ENCODE results near the gene SMOC2. TPM values are rescaled to one million over a fixed set of nuclear protein-coding genes. Genes with fewer than 3 reads are reported as not detected.

The SMOC2 gene
- total and polyA plus RNA-seq, 2 of the 4 experiments (the other 2 are of a cell fraction): not detected

DNA sequence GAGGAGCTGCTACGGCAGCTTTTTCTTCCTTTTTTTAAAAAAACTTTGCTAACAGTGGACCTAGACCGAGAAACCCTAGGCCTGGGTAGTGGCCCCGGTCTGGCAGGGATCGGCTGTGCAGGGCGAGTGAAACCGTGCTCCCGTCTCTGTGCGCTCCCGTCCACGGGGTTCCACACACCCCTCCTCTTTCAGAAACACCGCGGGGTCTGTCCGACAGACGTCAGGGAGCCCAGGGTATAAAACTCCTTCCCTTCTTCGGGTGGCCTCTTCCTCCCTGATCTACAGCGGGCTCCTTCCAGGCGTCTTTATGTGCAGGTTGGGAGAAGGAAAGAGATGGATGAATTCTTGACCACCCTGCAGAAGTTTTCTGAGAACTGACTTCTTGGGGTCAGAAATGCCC is 27.1 kb upstream of the SMOC2 start:
- no peak overlapping the region for H2BK20ac ChIP-seq (ENCODE audit: low read depth, low read length)
- ChIA-PET POLR2A (ENCODE audit: unreplicated experiment) (no interaction called here), CTCF (no interaction called here)
- ATAC-seq (ENCODE audit: low read depth) (no peak), DNase-seq (no peak)
- H3K9me3 ChIP-seq (ENCODE audit: control insufficient read depth, insufficient read depth, low read length): peaks cover 57% of the 10 kb centered on the region
- H3K18ac ChIP-seq (ENCODE audit: low read depth, low read length): no peak overlapping the region
- no peak overlapping the region for H4K5ac ChIP-seq (ENCODE audit: low read depth, low read length)
- no TSS peak for BruUV-seq (replicated peaks)
- no peaks in the 10 kb centered on the region for H3K36me3 ChIP-seq (ENCODE audit: control insufficient read depth, insufficient read depth, low read length)
- H4K91ac ChIP-seq (ENCODE audit: insufficient read depth, low read depth, low read length): no peak overlapping the region
- no peak overlapping the region for H3K56ac ChIP-seq (ENCODE audit: extremely low read depth, insufficient read depth, low read length)
- no peak overlapping the region for H3K4me3 ChIP-seq (ENCODE audit: insufficient read depth, low read depth, low read length)
- H4K8ac ChIP-seq (ENCODE audit: low read depth in 2 of 2, low read length in 2 of 2): no peak overlapping the region
- no peak overlapping the region for H3K4ac ChIP-seq (ENCODE audit: low read depth, low read length)
- no peak overlapping the region for H3K4me2 ChIP-seq (ENCODE audit: low read depth, low read length)
- H3K9me1 ChIP-seq (ENCODE audit: insufficient read depth, low read length): no peaks in the 10 kb centered on the region
- H3K23ac ChIP-seq (ENCODE audit: low read depth, low read length): no peak overlapping the region
- H3K79me1 ChIP-seq (ENCODE audit: low read depth in 1 of 2, low read length in 2 of 2): no peaks in the 10 kb centered on the region
- no peak overlapping the region for H2AFZ ChIP-seq (replicated peaks; ENCODE audit: low read length, poor library complexity)
- H2AK9ac ChIP-seq (replicated peaks; ENCODE audit: low read depth, low read length, poor library complexity): no peak overlapping the region
- WGBS, 2 experiments (ENCODE audit: extremely low coverage in 2 of 2, insufficient read length in 1 of 2): 43% methylated on average over 1 of the region's 17 CpGs; no CpG with 5 or more reads in 1 of the 2 experiments
- TF ChIP-seq MXI1 (IDR thresholded peaks at IDR 0.05; ENCODE audit: borderline replicate concordance, low read depth, low read length): no peak
- TF ChIP-seq MAZ (IDR thresholded peaks at IDR 0.05; ENCODE audit: borderline replicate concordance, low read depth, low read length): no peak
- TF ChIP-seq CHD1 (IDR thresholded peaks at IDR 0.05; ENCODE audit: low read depth, low read length): no peak
- no peak for TF ChIP-seq RFX5 (IDR thresholded peaks at IDR 0.05; ENCODE audit: low read depth, low read length)
- TF ChIP-seq POLR2A (IDR thresholded peaks at IDR 0.05; ENCODE audit: low read depth, low read length): no peak
- TF ChIP-seq, protein P1, sequence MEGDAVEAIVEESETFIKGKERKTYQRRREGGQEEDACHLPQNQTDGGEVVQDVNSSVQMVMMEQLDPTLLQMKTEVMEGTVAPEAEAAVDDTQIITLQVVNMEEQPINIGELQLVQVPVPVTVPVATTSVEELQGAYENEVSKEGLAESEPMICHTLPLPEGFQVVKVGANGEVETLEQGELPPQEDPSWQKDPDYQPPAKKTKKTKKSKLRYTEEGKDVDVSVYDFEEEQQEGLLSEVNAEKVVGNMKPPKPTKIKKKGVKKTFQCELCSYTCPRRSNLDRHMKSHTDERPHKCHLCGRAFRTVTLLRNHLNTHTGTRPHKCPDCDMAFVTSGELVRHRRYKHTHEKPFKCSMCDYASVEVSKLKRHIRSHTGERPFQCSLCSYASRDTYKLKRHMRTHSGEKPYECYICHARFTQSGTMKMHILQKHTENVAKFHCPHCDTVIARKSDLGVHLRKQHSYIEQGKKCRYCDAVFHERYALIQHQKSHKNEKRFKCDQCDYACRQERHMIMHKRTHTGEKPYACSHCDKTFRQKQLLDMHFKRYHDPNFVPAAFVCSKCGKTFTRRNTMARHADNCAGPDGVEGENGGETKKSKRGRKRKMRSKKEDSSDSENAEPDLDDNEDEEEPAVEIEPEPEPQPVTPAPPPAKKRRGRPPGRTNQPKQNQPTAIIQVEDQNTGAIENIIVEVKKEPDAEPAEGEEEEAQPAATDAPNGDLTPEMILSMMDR (conservative IDR thresholded peaks at IDR 0.05; ENCODE audit: low read depth, low read length): no peak
- TF ChIP-seq RCOR1 (IDR thresholded peaks at IDR 0.05; ENCODE audit: insufficient replicate concordance, low read length): no peak
- TF ChIP-seq RAD21 (IDR thresholded peaks at IDR 0.05; ENCODE audit: low read length): no peak
- H2BK120ac ChIP-seq (ENCODE audit: low read depth, low read length): no peak overlapping the region
- H2BK5ac ChIP-seq (ENCODE audit: low read depth, low read length, poor library complexity, severe bottlenecking): no peak overlapping the region
- intact Hi-C loops (cut with micrococcal nuclease): no loop called here
- no peak overlapping the region for H2BK15ac ChIP-seq (ENCODE audit: low read depth, low read length)
- in situ Hi-C loops (cut with MboI; ENCODE audit: low sequenced_read_pairs): no loop called here
- H3K9ac ChIP-seq (ENCODE audit: low read depth, low read length): no peak overlapping the region
- H4K20me1 ChIP-seq (ENCODE audit: insufficient read depth, low read length): no peaks in the 10 kb centered on the region
- dilution Hi-C loops (cut with HindIII; ENCODE audit: low sequenced_read_pairs, unreplicated experiment): no loop called here
- no peaks in the 10 kb centered on the region for H3K4me1 ChIP-seq (ENCODE audit: control insufficient read depth, insufficient read depth, low read length)
- H3K14ac ChIP-seq (replicated peaks; ENCODE audit: low read depth, low read length): no peak overlapping the region
- no peak overlapping the region for H2AK5ac ChIP-seq (ENCODE audit: low read depth, low read length)
- no peak overlapping the region for H3K27ac ChIP-seq (ENCODE audit: insufficient read depth, low read length)
- no peaks in the 10 kb centered on the region for H3K27me3 ChIP-seq (ENCODE audit: control insufficient read depth, insufficient read depth, low read length)

Data from IMR-90 (cell line).